K562 (cell line): ENCODE results near the gene NUTF2. TPM values are rescaled to one million over a fixed set of nuclear protein-coding genes. Genes with fewer than 3 reads are reported as not detected.

ENCODE experiments used
- ATAC-seq: fragments of 200-7000 bp; cut with Tn5 transposase; 3 replicates; pipeline ENCODE4 v1.9.1; 2020; ENCODE audit warnings: moderate library complexity
- BruUV-seq: library from RNA; stranded (reverse); fragments of 400-500 nt; replicated peaks from 2 replicates; lab custom pipeline; 2021; lab: Mats Ljungman, UMichigan
- CTCF ChIA-PET: fragments of 300-600 bp; formaldehyde crosslinking; extraction: SDS; loops from one replicate; lab custom pipeline; 2021; ENCODE audit warnings: low intra/inter-chr PET ratio; lab: Yijun Ruan, JAX
- POLR2A ChIA-PET: fragments of 300-600, 350-650 bp; sonication (Branson Sonifier 250); formaldehyde crosslinking; extraction: SDS; loops from one replicate; lab custom pipeline; 2021; ENCODE audit warnings: antibody characterized with exemption, inconsistent platforms; lab: Yijun Ruan, JAX
- DNase-seq, 4 experiments: peaks; one replicate each; pipeline versions ENCODE4 v3.0.0 to v3.0.0-alpha.2; 2011 to 2018; ENCODE audit warnings: low spot score in 3 of 4, mixed read lengths in 3 of 4; ENCODE audit errors: extremely low read depth in 1 of 4
- FAIRE-seq: peaks from 2 replicates; lab custom pipeline; 2011; peaks lifted over from hg19 to GRCh38; lab: Jason Lieb, UNC
- H2AFZ ChIP-seq: 2 replicates; pipeline ENCODE4 v1.6.0; 2011; ENCODE audit warnings: low read depth, low read length, control low read depth, inconsistent platforms
- H3K27ac ChIP-seq: fragments of 200-600 bp; 3 replicates; pipeline ENCODE4 v1.8.0; 2011; ENCODE audit warnings: low read depth, mild to moderate bottlenecking, control low read depth, inconsistent platforms, low read length, moderate library complexity, mixed read lengths; ENCODE audit errors: extremely low read depth
- H3K27me3 ChIP-seq, 2 experiments: fragments of 300-600 bp in 1 of 2; 2 replicates in 1 of 2; 3 replicates in 1 of 2; pipeline versions ENCODE4 v1.6.0 to v1.8.0; 2011; ENCODE audit warnings: inconsistent platforms in 2 of 2, low read length in 2 of 2, mild to moderate bottlenecking in 1 of 2, mixed read lengths in 1 of 2, moderate library complexity in 1 of 2; ENCODE audit not compliant: control insufficient read depth in 2 of 2, insufficient read depth in 2 of 2
- H3K36me3 ChIP-seq: fragments of 300-600 bp; 3 replicates; pipeline ENCODE4 v1.8.0; 2011; ENCODE audit warnings: mild to moderate bottlenecking, low read length, inconsistent platforms; ENCODE audit not compliant: control insufficient read depth, insufficient read depth
- H3K4me1 ChIP-seq, 2 experiments: fragments of 200-600 bp in 1 of 2; replicated peaks in 1 of 2; 2 replicates in 1 of 2; 3 replicates in 1 of 2; pipeline versions ENCODE4 v1.5.1 to v1.8.0; 2011; ENCODE audit warnings: inconsistent platforms in 2 of 2, low read length in 2 of 2, mild to moderate bottlenecking in 1 of 2, mixed read lengths in 1 of 2, moderate library complexity in 1 of 2; ENCODE audit not compliant: control insufficient read depth in 2 of 2, insufficient read depth in 2 of 2
- H3K4me2 ChIP-seq: 2 replicates; pipeline ENCODE4 v1.6.1; 2011; ENCODE audit warnings: low read length, control low read depth, inconsistent platforms, mixed read lengths; ENCODE audit not compliant: insufficient read depth
- H3K4me3 ChIP-seq: fragments of 200-600 bp; sonication (generic), shearing (Covaris generic); 2 replicates; pipeline ENCODE4 v1.5.1; 2016; ENCODE audit warnings: control low read depth, inconsistent platforms
- H3K79me2 ChIP-seq: fragments of 200-600 bp; 3 replicates; pipeline ENCODE4 v1.8.0; 2011; ENCODE audit warnings: low read length, inconsistent platforms; ENCODE audit not compliant: control insufficient read depth, insufficient read depth
- H3K9ac ChIP-seq, 2 experiments: 2 replicates each; pipeline versions ENCODE4 v1.6.0 to v1.6.1; 2011; ENCODE audit warnings: low read depth in 2 of 2, low read length in 2 of 2, control low read depth in 1 of 2, inconsistent platforms in 1 of 2, mild to moderate bottlenecking in 1 of 2, mixed read lengths in 1 of 2; ENCODE audit not compliant: insufficient read depth in 1 of 2
- H3K9me1 ChIP-seq: one replicate; pipeline ENCODE4 v1.6.0; 2011; ENCODE audit warnings: inconsistent platforms, mild to moderate bottlenecking, low read length, moderate library complexity; ENCODE audit not compliant: control insufficient read depth, insufficient read depth
- H3K9me3 ChIP-seq: replicated peaks from 2 replicates; pipeline ENCODE4 v1.5.1; 2011; ENCODE audit warnings: low read depth, low read length, inconsistent platforms; ENCODE audit not compliant: control insufficient read depth, insufficient read depth
- H4K20me1 ChIP-seq: replicated peaks from 2 replicates; pipeline ENCODE4 v1.6.1; 2011; ENCODE audit warnings: low read length, inconsistent platforms, mixed read lengths; ENCODE audit not compliant: control insufficient read depth, insufficient read depth
- CBFA2T2 ChIP-seq: fragments of 450-650 bp; conservative IDR thresholded peaks from 2 replicates; pipeline ENCODE4 v1.6.1; 2017; ENCODE audit warnings: mild to moderate bottlenecking
- HNRNPUL1 ChIP-seq: fragments of 200-400 bp; formaldehyde crosslinking; IDR thresholded peaks from 2 replicates; pipeline ENCODE4 v1.6.1; 2017; ENCODE audit warnings: low read length
- MAFF ChIP-seq: IDR thresholded peaks from 2 replicates; pipeline ENCODE4 v1.6.1; 2012; ENCODE audit warnings: low read length, improper control_type of control experiment
- NR2C1 ChIP-seq, 2 experiments: fragments of 450-650 bp; IDR thresholded peaks; 2 replicates each; pipeline ENCODE4 v1.6.1; 2017; ENCODE audit warnings: mild to moderate bottlenecking in 2 of 2, antibody characterized with exemption in 1 of 2, inconsistent platforms in 1 of 2, missing compliant biosample characterization in 1 of 2, missing genetic modification characterization in 1 of 2
- POLR2A ChIP-seq: fragments of 450-650 bp; conservative IDR thresholded peaks from 2 replicates; pipeline ENCODE4 v1.6.1; 2016
- POLR2G ChIP-seq: fragments of 200-400 bp; formaldehyde crosslinking; IDR thresholded peaks from 2 replicates; pipeline ENCODE4 v1.6.1; 2017; ENCODE audit warnings: low read depth, mild to moderate bottlenecking, antibody characterized with exemption, low read length, moderate library complexity
- TFAP4 ChIP-seq: sonication (generic); formaldehyde crosslinking; IDR thresholded peaks from 2 replicates; pipeline ENCODE4 v1.8.0; 2022; ENCODE audit warnings: missing genetic modification reagents, mild to moderate bottlenecking, moderate library complexity, borderline replicate concordance
- THAP7 ChIP-seq: fragments of 250-450 bp; sonication (Bioruptor Pico); IDR thresholded peaks from 2 replicates; pipeline ENCODE4 v1.5.0; 2021
- TRIM24 ChIP-seq, 2 experiments: fragments of 450-650 bp; IDR thresholded peaks; 2 replicates each; pipeline ENCODE4 v1.6.1; 2016
- U2AF2 ChIP-seq: fragments of 200-400 bp; formaldehyde crosslinking; optimal IDR thresholded peaks from 2 replicates; pipeline ENCODE3; 2017; ENCODE audit warnings: low read depth, mild to moderate bottlenecking, low read length
- ZFPM2 ChIP-seq: fragments of 250-450 bp; sonication (Bioruptor Pico); IDR thresholded peaks from 2 replicates; pipeline ENCODE4 v1.5.1; 2022; ENCODE audit warnings: mild to moderate bottlenecking
- ZNF263 ChIP-seq: sonication (generic); formaldehyde crosslinking; IDR thresholded peaks from 2 replicates; pipeline ENCODE4 v1.8.0; 2022; ENCODE audit warnings: mild to moderate bottlenecking, missing genetic modification reagents, borderline replicate concordance
- ZNF316 ChIP-seq: fragments of 450-650 bp; IDR thresholded peaks from 2 replicates; pipeline ENCODE4 v1.6.1; 2016
- WGBS: fragments of 100-300 bp; shearing (Covaris generic); methylation state at CpG from one replicate; pipeline ENCODE4 v1.1.6; 2016; ENCODE audit warnings: low coverage, mixed read lengths; ENCODE audit not compliant: insufficient coverage; ENCODE audit errors: missing lambda C conversion rate; 5-methylcytosine and 5-hydroxymethylcytosine counted together
- in situ Hi-C: fragments of 300-500 bp; cut with MboI; formaldehyde crosslinking; loops from 4 replicates; pipeline ENCODE4 v1.15.0; 2018; ENCODE audit warnings: inconsistent platforms, mixed read lengths
- intact Hi-C: fragments of 100-400 bp; cut with micrococcal nuclease; formaldehyde crosslinking; loops from 2 replicates; pipeline ENCODE4 v1.14.2; 2022
- polyA plus RNA-seq, 8 experiments: library from polyadenylated mRNA; depleted of rRNA in 4 of 8; stranded (reverse) in 5 of 8; unstranded in 3 of 8; fragments of >200 nt; fragmentation: Nextera tagmentation in 2 of 8; fragmentation: Illumina TruSeq in 1 of 8; extraction: Ambion mirVana in 2 of 8; extraction: Trizol in 1 of 8; gene quantifications; 2 replicates each; pipeline versions ENCODE4 v1.2.1 to v1.2.3, GENCODE V29; 2011 to 2014; ENCODE audit warnings: inconsistent platforms in 1 of 8, missing spikeins in 1 of 8
- total RNA-seq, 7 experiments: library from RNA; depleted of rRNA in 6 of 7; stranded (reverse); fragments of >200 nt in 6 of 7; fragmentation: Illumina TruSeq in 2 of 7; extraction: Trizol in 2 of 7; gene quantifications; 2 replicates each; pipeline versions ENCODE4 v1.2.1 to v1.2.3, GENCODE V29; 2011 to 2021; ENCODE audit warnings: low replicate concordance in 1 of 7

The NUTF2 gene
- total and polyA plus RNA-seq, 9 of the 15 experiments (the other 6 are each of a cell fraction or from before 2014, with no cell fraction given) = 106 to 248 (median 147) TPM

- TF ChIP-seq TFAP4 = peak; percentile 76
- peak; percentile 53; the same call in 1 of the 2 replicates for TF ChIP-seq POLR2A
- TF ChIP-seq NR2C1 (IDR thresholded peaks at IDR 0.05) = no peak
- no peak for TF ChIP-seq NR2C1 (tag; IDR thresholded peaks at IDR 0.05)
- TF ChIP-seq HNRNPUL1 = no peak
These were observed 38.0 kb downstream of the NUTF2 start, which contains the start of gene NRN1L (continued) for GRCh38 chr16:67884684-67885083.

- WGBS = 92% methylated on average over 9 of the region's 12 CpGs
- peaks cover 19% of the 10 kb centered on the region for H4K20me1 ChIP-seq
- POLR2A ChIA-PET = interaction anchor here (0.6 to 4.1 kb wide), 6 partner anchors 9 to 117 kb away, joined by 3 to 15 read pairs (median 4); partner anchors contain the start of genes EDC4 and PSMB10
- DNase-seq = no peak
- peaks cover 46% of the 10 kb centered on the region; the same call in 2 of the 3 replicates for H3K36me3 ChIP-seq
- H3K9me1 ChIP-seq = no peaks in the 10 kb centered on the region
- H3K79me2 ChIP-seq = no peaks in the 10 kb centered on the region
- FAIRE-seq = no peak
- no peak for TF ChIP-seq ZFPM2 (CRISPR knock-in tag)
- no peak for TF ChIP-seq TRIM24 (IDR thresholded peaks at IDR 0.05)
- TF ChIP-seq CBFA2T2 = no peak
- no peak for TF ChIP-seq THAP7
- peak; percentile 51; the same call in 1 of the 2 replicates for TF ChIP-seq ZNF263
- no peak for TF ChIP-seq U2AF2
- TF ChIP-seq ZNF316 = peak; percentile 40
- peak; percentile 21; the same call in 1 of the 2 replicates for TF ChIP-seq MAFF
- TF ChIP-seq POLR2G = peak; percentile 53
- no peak overlapping the region for H3K27ac ChIP-seq
- H3K9ac ChIP-seq = peak overlapping the region in 1 of 2 experiments; percentile 63; a peak in 1 of 4 replicates
- no peak for ATAC-seq
- intact Hi-C loops = loop anchor here (10.0 kb wide), 1 partner anchor 159 kb away; no protein-coding TSS in a partner anchor
- peaks cover 6 to 43% of the 10 kb centered on the region in 2 experiments; a peak in 4 of 5 replicates for H3K4me1 ChIP-seq
- in situ Hi-C loops = no loop called here
- no peaks in the 10 kb centered on the region for H3K9me3 ChIP-seq
- H3K4me3 ChIP-seq = no peak overlapping the region
- no TSS peak for BruUV-seq
- no peaks in the 10 kb centered on the region for H3K27me3 ChIP-seq
- CTCF ChIA-PET = interaction anchor here (1.4 to 1.9 kb wide), 2 partner anchors 34 to 40 kb away, joined by 4 to 9 read pairs; no protein-coding TSS in a partner anchor
- no peak overlapping the region for H3K4me2 ChIP-seq
- no peak overlapping the region for H2AFZ ChIP-seq
These were observed 38.8 kb downstream of the NUTF2 start for GRCh38 chr16:67885545-67885944.
